HepG2 (cell line): ENCODE measurements around the gene OSM. TPM values are rescaled to one million over a fixed set of nuclear protein-coding genes. Genes with fewer than 3 reads are reported as not detected.

ENCODE experiments used
- ATF7-NPFF ChIP-seq: sonication (generic); formaldehyde crosslinking; IDR thresholded peaks from 2 replicates; pipeline ENCODE4 v1.8.1; 2023; ENCODE audit warnings: mild to moderate bottlenecking, low read depth, missing genetic modification reagents, moderate library complexity
- CREB1 ChIP-seq, 2 experiments: fragments of 450-650 bp in 1 of 2; IDR thresholded peaks; 2 replicates each; pipeline ENCODE4 v1.6.1; 2016 to 2017; ENCODE audit warnings: control low read depth in 1 of 2, mild to moderate bottlenecking in 1 of 2, missing compliant biosample characterization in 1 of 2, missing genetic modification characterization in 1 of 2
- FOSL1 ChIP-seq: sonication (generic); formaldehyde crosslinking; IDR thresholded peaks from 2 replicates; pipeline ENCODE4 v1.9.0; 2021; ENCODE audit warnings: missing genetic modification reagents, borderline replicate concordance
- FOSL2 ChIP-seq: sonication (generic); formaldehyde crosslinking; IDR thresholded peaks from 2 replicates; pipeline ENCODE4 v1.4.0; 2020; ENCODE audit warnings: missing genetic modification reagents
- FOXJ3 ChIP-seq: sonication (generic); formaldehyde crosslinking; IDR thresholded peaks from 2 replicates; pipeline ENCODE4 v1.4.0; 2020; ENCODE audit warnings: missing genetic modification reagents, mild to moderate bottlenecking, borderline replicate concordance
- HDAC2 ChIP-seq: sonication (generic); formaldehyde crosslinking; IDR thresholded peaks from 2 replicates; pipeline ENCODE4 v1.4.0; 2020; ENCODE audit warnings: missing genetic modification reagents
- MAFK ChIP-seq, 2 experiments: IDR thresholded peaks in 1 of 2; conservative IDR thresholded peaks in 1 of 2; 2 replicates each; pipeline ENCODE4 v1.6.1; 2011; ENCODE audit warnings: improper control_type of control experiment in 2 of 2, low read length in 2 of 2
- MBD4 ChIP-seq: IDR thresholded peaks from 2 replicates; pipeline ENCODE4 v1.6.1; 2012; ENCODE audit warnings: low read length, inconsistent platforms, borderline replicate concordance
- NFIC ChIP-seq: IDR thresholded peaks from 2 replicates; pipeline ENCODE4 v1.6.1; 2012; ENCODE audit warnings: mild to moderate bottlenecking, low read length, inconsistent platforms
- NONO ChIP-seq, 2 experiments: fragments of 450-650 bp in 1 of 2; sonication (generic) in 1 of 2; formaldehyde crosslinking in 1 of 2; IDR thresholded peaks in 1 of 2; conservative IDR thresholded peaks in 1 of 2; 2 replicates each; pipeline versions ENCODE4 v1.6.1 to v1.8.0; 2017 to 2022; ENCODE audit warnings: mild to moderate bottlenecking in 1 of 2, missing genetic modification reagents in 1 of 2, moderate library complexity in 1 of 2
- PAF1 ChIP-seq: IDR thresholded peaks from 2 replicates; pipeline ENCODE4 v1.6.1; 2016; ENCODE audit warnings: missing genetic modification reagents, missing compliant biosample characterization
- PCBP1 ChIP-seq: fragments of 200-400 bp; formaldehyde crosslinking; IDR thresholded peaks from 2 replicates; pipeline ENCODE4 v1.6.1; 2017; ENCODE audit warnings: mild to moderate bottlenecking, low read depth, low read length, borderline replicate concordance
- PHB2 ChIP-seq: fragments of 450-650 bp; IDR thresholded peaks from 2 replicates; pipeline ENCODE4 v1.6.1; 2018; ENCODE audit not compliant: partially characterized antibody
- U2AF1 ChIP-seq: fragments of 200-400 bp; formaldehyde crosslinking; optimal IDR thresholded peaks from 2 replicates; pipeline ENCODE3; 2017; ENCODE audit warnings: mild to moderate bottlenecking, low read depth, low read length
- YEATS2 ChIP-seq: sonication (generic); formaldehyde crosslinking; IDR thresholded peaks from 2 replicates; pipeline ENCODE4 v1.4.0; 2020; ENCODE audit warnings: missing genetic modification reagents, borderline replicate concordance
- ZFP1 ChIP-seq: IDR thresholded peaks from 2 replicates; pipeline ENCODE4 v1.6.1; 2016
- ZNF317 ChIP-seq: sonication (generic); formaldehyde crosslinking; IDR thresholded peaks from 2 replicates; pipeline ENCODE4 v1.5.0; 2020; ENCODE audit warnings: mild to moderate bottlenecking, missing genetic modification reagents
- ZNF367 ChIP-seq: sonication (generic); formaldehyde crosslinking; IDR thresholded peaks from 2 replicates; pipeline ENCODE4 v1.4.0; 2020; ENCODE audit warnings: missing genetic modification reagents, borderline replicate concordance
- ZNF598 ChIP-seq: sonication (generic); formaldehyde crosslinking; IDR thresholded peaks from 2 replicates; pipeline ENCODE4 v1.5.1; 2020; ENCODE audit warnings: mild to moderate bottlenecking, missing genetic modification reagents, borderline replicate concordance
- ZNF619 ChIP-seq: sonication (generic); formaldehyde crosslinking; IDR thresholded peaks from 2 replicates; pipeline ENCODE4 v1.4.0; 2020; ENCODE audit warnings: mild to moderate bottlenecking, missing genetic modification reagents
- ZNF709 ChIP-seq: sonication (generic); formaldehyde crosslinking; IDR thresholded peaks from 2 replicates; pipeline ENCODE4 v1.5.0; 2020; ENCODE audit warnings: mild to moderate bottlenecking, missing genetic modification reagents
- ZNF879 ChIP-seq: sonication (generic); formaldehyde crosslinking; IDR thresholded peaks from 2 replicates; pipeline ENCODE4 v1.8.1; 2023; ENCODE audit warnings: missing genetic modification reagents
- polyA plus RNA-seq, 8 experiments: library from polyadenylated mRNA; depleted of rRNA in 3 of 8; stranded (reverse) in 7 of 8; unstranded in 1 of 8; fragments of >200 nt; fragmentation: Illumina TruSeq in 4 of 8; extraction: Trizol in 4 of 8; gene quantifications; 2 replicates each; pipeline versions ENCODE4 v1.2.1 to v1.2.3, GENCODE V29; 2011 to 2016; ENCODE audit warnings: low read depth in 4 of 8, missing spikeins in 1 of 8, mixed read lengths in 1 of 8; ENCODE audit not compliant: insufficient read depth in 1 of 8
- total RNA-seq, 5 experiments: library from RNA; depleted of rRNA; stranded (reverse); fragments of >200 nt; fragmentation: Illumina TruSeq; extraction: Trizol; gene quantifications; 2 replicates each; pipeline ENCODE4 v1.2.3, GENCODE V29; 2016; ENCODE audit warnings: low read depth in 1 of 5
- TF ChIP-seq, protein P1 (sequence below): sonication (generic); formaldehyde crosslinking; conservative IDR thresholded peaks from 2 replicates; pipeline ENCODE4 v1.4.0; 2020; ENCODE audit warnings: missing genetic modification reagents
- TF ChIP-seq, protein P2 (sequence below): sonication (generic); formaldehyde crosslinking; IDR thresholded peaks from 2 replicates; pipeline ENCODE4 v1.5.0; 2020; ENCODE audit warnings: missing genetic modification reagents
- TF ChIP-seq, protein P3 (sequence below): IDR thresholded peaks from 2 replicates; pipeline ENCODE4 v1.6.1; 2016; ENCODE audit warnings: missing genetic modification reagents, missing compliant biosample characterization
- TF ChIP-seq, protein P4 (sequence below): sonication (generic); formaldehyde crosslinking; IDR thresholded peaks from 2 replicates; pipeline ENCODE4 v1.4.0; 2020; ENCODE audit warnings: mild to moderate bottlenecking, missing genetic modification reagents

OSM gene
- total and polyA plus RNA-seq, 2 of the 13 experiments (the other 11 are each of a cell fraction or from before 2014, with no cell fraction given): not detected

GRCh38 chr22:30289141-30289979, 22.7 kb upstream of the OSM start, which contains the start of gene CASTOR1 (continued):
- 0 out of 2 replicates have a peak, but pooled peaks have one; percentile 16 for TF ChIP-seq CREB1 (IDR thresholded peaks at IDR 0.05)
- no peak for TF ChIP-seq CREB1 (CRISPR knock-in tag; IDR thresholded peaks at IDR 0.05)
- no peak for TF ChIP-seq NONO (IDR thresholded peaks at IDR 0.05)
- TF ChIP-seq NONO (CRISPR knock-in tag; conservative IDR thresholded peaks at IDR 0.05): no peak
- TF ChIP-seq PAF1 (CRISPR knock-in tag): no peak
- no peak for TF ChIP-seq ZNF598 (CRISPR knock-in tag)
- no peak for TF ChIP-seq FOSL1 (CRISPR knock-in tag)
- TF ChIP-seq, protein P1, sequence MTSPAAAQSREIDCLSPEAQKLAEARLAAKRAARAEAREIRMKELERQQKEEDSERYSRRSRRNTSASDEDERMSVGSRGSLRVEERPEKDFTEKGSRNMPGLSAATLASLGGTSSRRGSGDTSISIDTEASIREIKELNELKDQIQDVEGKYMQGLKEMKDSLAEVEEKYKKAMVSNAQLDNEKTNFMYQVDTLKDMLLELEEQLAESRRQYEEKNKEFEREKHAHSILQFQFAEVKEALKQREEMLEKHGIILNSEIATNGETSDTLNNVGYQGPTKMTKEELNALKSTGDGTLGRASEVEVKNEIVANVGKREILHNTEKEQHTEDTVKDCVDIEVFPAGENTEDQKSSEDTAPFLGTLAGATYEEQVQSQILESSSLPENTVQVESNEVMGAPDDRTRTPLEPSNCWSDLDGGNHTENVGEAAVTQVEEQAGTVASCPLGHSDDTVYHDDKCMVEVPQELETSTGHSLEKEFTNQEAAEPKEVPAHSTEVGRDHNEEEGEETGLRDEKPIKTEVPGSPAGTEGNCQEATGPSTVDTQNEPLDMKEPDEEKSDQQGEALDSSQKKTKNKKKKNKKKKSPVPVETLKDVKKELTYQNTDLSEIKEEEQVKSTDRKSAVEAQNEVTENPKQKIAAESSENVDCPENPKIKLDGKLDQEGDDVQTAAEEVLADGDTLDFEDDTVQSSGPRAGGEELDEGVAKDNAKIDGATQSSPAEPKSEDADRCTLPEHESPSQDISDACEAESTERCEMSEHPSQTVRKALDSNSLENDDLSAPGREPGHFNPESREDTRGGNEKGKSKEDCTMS (CRISPR knock-in tag): no peak
- TF ChIP-seq YEATS2 (CRISPR knock-in tag): no peak; the same call in 1 of the 2 replicates
- TF ChIP-seq, protein P2, sequence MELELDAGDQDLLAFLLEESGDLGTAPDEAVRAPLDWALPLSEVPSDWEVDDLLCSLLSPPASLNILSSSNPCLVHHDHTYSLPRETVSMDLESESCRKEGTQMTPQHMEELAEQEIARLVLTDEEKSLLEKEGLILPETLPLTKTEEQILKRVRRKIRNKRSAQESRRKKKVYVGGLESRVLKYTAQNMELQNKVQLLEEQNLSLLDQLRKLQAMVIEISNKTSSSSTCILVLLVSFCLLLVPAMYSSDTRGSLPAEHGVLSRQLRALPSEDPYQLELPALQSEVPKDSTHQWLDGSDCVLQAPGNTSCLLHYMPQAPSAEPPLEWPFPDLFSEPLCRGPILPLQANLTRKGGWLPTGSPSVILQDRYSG (CRISPR knock-in tag): no peak
- TF ChIP-seq FOXJ3: no peak
- no peak for TF ChIP-seq ZNF619
- no peak for TF ChIP-seq PCBP1
- TF ChIP-seq PHB2: no peak
- no peak for TF ChIP-seq MBD4
- TF ChIP-seq U2AF1: no peak
- TF ChIP-seq ZNF367: no peak
- no peak for TF ChIP-seq MAFK (conservative IDR thresholded peaks at IDR 0.05 in 1 of 2, IDR thresholded peaks at IDR 0.05 in 1 of 2; ENCODE audit: low read length in 2 of 2)
- TF ChIP-seq ATF7-NPFF (CRISPR knock-in tag): 0 out of 2 replicates have a peak, but pooled peaks have one; percentile 24
- TF ChIP-seq NFIC: no peak
- TF ChIP-seq ZNF317: no peak
- TF ChIP-seq FOSL2 (CRISPR knock-in tag): no peak
- no peak for TF ChIP-seq ZFP1 (CRISPR knock-in tag)
- TF ChIP-seq, protein P3, sequence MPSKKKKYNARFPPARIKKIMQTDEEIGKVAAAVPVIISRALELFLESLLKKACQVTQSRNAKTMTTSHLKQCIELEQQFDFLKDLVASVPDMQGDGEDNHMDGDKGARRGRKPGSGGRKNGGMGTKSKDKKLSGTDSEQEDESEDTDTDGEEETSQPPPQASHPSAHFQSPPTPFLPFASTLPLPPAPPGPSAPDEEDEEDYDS (CRISPR knock-in tag): peak; percentile 43; the same call in 1 of the 2 replicates
- TF ChIP-seq ZNF879 (CRISPR knock-in tag): no peak
- no peak for TF ChIP-seq HDAC2 (CRISPR knock-in tag)
- no peak for TF ChIP-seq ZNF709 (CRISPR knock-in tag)
- TF ChIP-seq, protein P4, sequence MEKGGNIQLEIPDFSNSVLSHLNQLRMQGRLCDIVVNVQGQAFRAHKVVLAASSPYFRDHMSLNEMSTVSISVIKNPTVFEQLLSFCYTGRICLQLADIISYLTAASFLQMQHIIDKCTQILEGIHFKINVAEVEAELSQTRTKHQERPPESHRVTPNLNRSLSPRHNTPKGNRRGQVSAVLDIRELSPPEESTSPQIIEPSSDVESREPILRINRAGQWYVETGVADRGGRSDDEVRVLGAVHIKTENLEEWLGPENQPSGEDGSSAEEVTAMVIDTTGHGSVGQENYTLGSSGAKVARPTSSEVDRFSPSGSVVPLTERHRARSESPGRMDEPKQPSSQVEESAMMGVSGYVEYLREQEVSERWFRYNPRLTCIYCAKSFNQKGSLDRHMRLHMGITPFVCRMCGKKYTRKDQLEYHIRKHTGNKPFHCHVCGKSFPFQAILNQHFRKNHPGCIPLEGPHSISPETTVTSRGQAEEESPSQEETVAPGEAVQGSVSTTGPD: no peak
